GM12878 (cell line): ENCODE results near the gene PCDHAC2. TPM values are rescaled to one million over a fixed set of nuclear protein-coding genes. Genes with fewer than 3 reads are reported as not detected.

Source experiments
- ATAC-seq: fragments of 200-7000 bp; cut with Tn5 transposase; 3 replicates; pipeline ENCODE4 v1.9.1; 2020; ENCODE audit warnings: mild to moderate bottlenecking, moderate library complexity
- BruUV-seq: library from RNA; stranded (reverse); fragments of 400-500 nt; replicated peaks from 2 replicates; lab custom pipeline; 2021; lab: Mats Ljungman, UMichigan
- CTCF ChIA-PET: fragments of 300-600 bp; sonication (Branson Sonifier 250); formaldehyde crosslinking; extraction: SDS; loops from one replicate; lab custom pipeline; 2021; ENCODE audit warnings: inconsistent platforms; lab: Yijun Ruan, JAX
- POLR2A ChIA-PET: fragments of 350-600 bp; formaldehyde crosslinking; extraction: SDS; loops from one replicate; lab custom pipeline; 2021; ENCODE audit warnings: inconsistent platforms; lab: Charles Lee
- RAD21 ChIA-PET: fragments of 300-600 bp; sonication (Branson Sonifier 250); formaldehyde crosslinking; loops from one replicate; lab custom pipeline; 2023; ENCODE audit warnings: antibody characterized with exemption; ENCODE audit not compliant: unreplicated experiment; lab: Charles Lee
- SMC1A ChIA-PET: fragments of 300-600 bp; sonication (Branson Sonifier 250); formaldehyde crosslinking; loops from one replicate; lab custom pipeline; 2023; ENCODE audit not compliant: unreplicated experiment, uncharacterized antibody; lab: Charles Lee
- DNase-seq: peaks from one replicate; pipeline ENCODE4 v3.0.0-alpha.2; 2011; ENCODE audit warnings: low read depth, low spot score
- FAIRE-seq: peaks from 3 replicates; lab custom pipeline; 2011; peaks lifted over from hg19 to GRCh38; lab: Jason Lieb, UNC
- H2AFZ ChIP-seq: 2 replicates; pipeline ENCODE4 v1.6.0; 2011; ENCODE audit warnings: low read depth, low read length, control low read depth; ENCODE audit not compliant: control insufficient read depth
- H3K27ac ChIP-seq: 2 replicates; pipeline ENCODE4 v1.5.1; 2011; ENCODE audit warnings: control low read depth; ENCODE audit not compliant: control insufficient read depth, insufficient read depth
- H3K27me3 ChIP-seq, 2 experiments: replicated peaks in 1 of 2; 2 replicates each; pipeline versions ENCODE4 v1.6.0 to v1.6.1; 2011; ENCODE audit warnings: low read length in 1 of 2; ENCODE audit not compliant: control insufficient read depth in 2 of 2, insufficient read depth in 2 of 2
- H3K36me3 ChIP-seq, 2 experiments: 2 replicates each; pipeline ENCODE4 v1.5.1; 2011; ENCODE audit warnings: low read length in 1 of 2; ENCODE audit not compliant: control insufficient read depth in 2 of 2, insufficient read depth in 2 of 2
- H3K4me1 ChIP-seq: 2 replicates; pipeline ENCODE4 v1.6.1; 2011; ENCODE audit warnings: mild to moderate bottlenecking, low read length, moderate library complexity, mixed read lengths; ENCODE audit not compliant: control insufficient read depth, insufficient read depth
- H3K4me2 ChIP-seq: 2 replicates; pipeline ENCODE4 v1.6.0; 2011; ENCODE audit warnings: control low read depth; ENCODE audit not compliant: control insufficient read depth, insufficient read depth
- H3K4me3 ChIP-seq: fragments of 200-600 bp; sonication (generic); 2 replicates; pipeline ENCODE4 v1.5.1; 2016
- H3K79me2 ChIP-seq: 2 replicates; pipeline ENCODE4 v1.6.0; 2011; ENCODE audit warnings: low read length; ENCODE audit not compliant: control insufficient read depth, insufficient read depth
- H3K9ac ChIP-seq: 2 replicates; pipeline ENCODE4 v1.8.0; 2011; ENCODE audit warnings: low read length, control low read depth, mixed read lengths; ENCODE audit not compliant: control insufficient read depth, insufficient read depth
- H3K9me3 ChIP-seq: replicated peaks from 3 replicates; pipeline ENCODE4 v1.5.1; 2011; ENCODE audit warnings: mild to moderate bottlenecking, low read length; ENCODE audit not compliant: control insufficient read depth, insufficient read depth
- H4K20me1 ChIP-seq: 2 replicates; pipeline ENCODE4 v1.6.0; 2011; ENCODE audit not compliant: control insufficient read depth, insufficient read depth
- CHD2 ChIP-seq: IDR thresholded peaks from 2 replicates; pipeline ENCODE4 v1.6.1; 2011; ENCODE audit warnings: low read depth, low read length, improper control_type of control experiment, borderline replicate concordance
- HCFC1 ChIP-seq: fragments of 150-350 bp; IDR thresholded peaks from 2 replicates; pipeline ENCODE4 v1.6.1; 2014; ENCODE audit warnings: low read length
- IKZF1 ChIP-seq: fragments of 450-650 bp; conservative IDR thresholded peaks from 2 replicates; pipeline ENCODE4 v1.6.1; 2017; ENCODE audit warnings: antibody characterized with exemption, mild to moderate bottlenecking
- IRF4 ChIP-seq: IDR thresholded peaks from 2 replicates; pipeline ENCODE4 v1.6.1; 2011; ENCODE audit warnings: low read depth, low read length
- PKNOX1 ChIP-seq: fragments of 450-650 bp; IDR thresholded peaks from 2 replicates; pipeline ENCODE4 v1.6.1; 2016; ENCODE audit warnings: mild to moderate bottlenecking
- SREBF2 ChIP-seq: IDR thresholded peaks from 2 replicates; pipeline ENCODE4 v1.6.1; 2012; ENCODE audit warnings: mild to moderate bottlenecking, low read length
- TAF1 ChIP-seq: IDR thresholded peaks from 2 replicates; pipeline ENCODE4 v1.6.1; 2011; ENCODE audit warnings: mild to moderate bottlenecking, low read depth, low read length, borderline replicate concordance
- TCF7 ChIP-seq: IDR thresholded peaks from 2 replicates; pipeline ENCODE4 v1.6.1; 2014; ENCODE audit warnings: antibody characterized with exemption, borderline replicate concordance
- ZNF217 ChIP-seq: fragments of 450-650 bp; IDR thresholded peaks from 2 replicates; pipeline ENCODE4 v1.6.1; 2017; ENCODE audit warnings: antibody characterized with exemption, mild to moderate bottlenecking
- WGBS: methylation state at CpG from one replicate; pipeline ENCODE4 v1.1.6; 2016; ENCODE audit warnings: low lambda C conversion rate; ENCODE audit not compliant: insufficient replicate concordance, insufficient coverage; ENCODE audit errors: missing lambda C conversion rate; 5-methylcytosine and 5-hydroxymethylcytosine counted together
- in situ Hi-C: fragments of 300-500 bp; cut with MboI; formaldehyde crosslinking; loops from 9 replicates; pipeline ENCODE4 v1.14.3; 2018; ENCODE audit warnings: mixed read lengths
- intact Hi-C: fragments of 100-400 bp; cut with micrococcal nuclease; formaldehyde crosslinking; loops from one replicate; pipeline ENCODE4 v1.14.2; 2022; ENCODE audit not compliant: unreplicated experiment
- polyA plus RNA-seq, 11 experiments: library from polyadenylated mRNA; depleted of rRNA in 4 of 11; unstranded in 6 of 11; stranded (reverse) in 5 of 11; fragments of >200 nt; fragmentation: Nextera tagmentation in 4 of 11; fragmentation: Illumina TruSeq in 1 of 11; extraction: Ambion mirVana in 4 of 11; extraction: Trizol in 1 of 11; gene quantifications; 1 replicate in 1 of 11; 2 replicates in 10 of 11; pipeline versions ENCODE4 v1.2.1 to v1.2.3, GENCODE V29; 2011 to 2016; ENCODE audit warnings: inconsistent platforms in 2 of 11, missing spikeins in 2 of 11, low read depth in 1 of 11
- total RNA-seq, 4 experiments: library from RNA; depleted of rRNA in 3 of 4; stranded (reverse); fragments of >200 nt in 3 of 4; fragmentation: Illumina TruSeq in 1 of 4; extraction: Trizol in 1 of 4; gene quantifications; 2 replicates each; pipeline versions ENCODE4 v1.2.1 to v1.2.3, GENCODE V29; 2013 to 2021
- TF ChIP-seq, protein P1 (sequence below): IDR thresholded peaks from 2 replicates; pipeline ENCODE4 v1.6.1; 2012; ENCODE audit warnings: low read depth, low read length, improper control_type of control experiment

Gene PCDHAC2
- total and polyA plus RNA-seq, 10 of the 15 experiments (the other 5 are each of a cell fraction or from before 2014, with no cell fraction given), result 0.06 TPM; not detected in 9

DNA sequence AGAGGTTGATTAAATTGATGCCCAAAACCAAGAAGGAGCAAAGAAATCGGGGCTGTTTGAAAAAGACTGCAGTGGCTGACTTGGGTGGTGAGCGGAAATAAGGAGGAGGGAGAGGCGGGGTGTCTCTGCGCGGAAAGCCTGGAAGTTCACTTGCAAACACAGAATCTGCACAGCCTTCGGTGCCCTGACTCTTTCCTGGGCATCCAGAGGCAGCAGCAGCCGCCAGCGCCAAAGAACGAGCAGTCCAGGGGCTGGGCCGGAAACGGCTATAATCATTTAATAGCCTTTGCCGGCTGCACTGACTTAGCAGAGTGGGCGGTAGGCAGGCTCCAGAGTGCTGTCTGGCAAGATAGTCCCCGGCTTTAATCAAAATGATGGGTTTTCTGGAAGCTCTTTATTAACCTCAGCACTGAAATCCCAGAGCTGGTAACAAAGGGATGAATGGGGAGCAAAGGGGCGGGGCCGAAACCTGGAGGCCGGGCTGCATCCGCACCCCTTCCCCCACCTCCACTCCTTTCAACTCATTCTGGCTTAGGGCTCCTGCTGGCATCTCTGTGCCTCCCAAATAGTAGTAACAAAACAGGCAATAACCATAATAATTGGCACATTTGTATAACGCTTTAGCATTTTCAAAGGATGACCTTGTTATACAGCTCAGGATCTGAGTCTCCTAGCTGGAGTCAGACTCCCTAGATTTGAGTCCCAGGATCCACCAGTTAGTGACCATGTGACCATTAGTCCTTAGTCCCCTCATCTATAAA lies 35.7 kb downstream of the PCDHAC2 start:
- Histone ChIP-seq H3K27ac (no peak overlapping the region), H3K9me3 (no peaks in the 10 kb centered on the region)
- RAD21 ChIA-PET, result no interaction called here
- 23% methylated on average over 19 of the region's 19 CpGs for WGBS
- intact Hi-C loops, result no loop called here
- no peak for DNase-seq
- FAIRE-seq, result no peak
- TF ChIP-seq PKNOX1 (no peak), SREBF2 (no peak), CHD2 (no peak), TAF1 (no peak)
- TF ChIP-seq, all 136 proteins: peak for 0
- Histone ChIP-seq H3K9ac (no peak overlapping the region), H2AFZ (no peak overlapping the region), H3K4me1 (no peaks in the 10 kb centered on the region), H3K27me3 (no peaks in the 10 kb centered on the region), H3K4me2 (no peak overlapping the region), H3K36me3 (no peaks in the 10 kb centered on the region), H3K79me2 (no peaks in the 10 kb centered on the region), H3K4me3 (no peak overlapping the region), H4K20me1 (no peaks in the 10 kb centered on the region)
- ChIA-PET CTCF (no interaction called here), POLR2A (no interaction called here), SMC1A (no interaction called here)
- ATAC-seq, result no peak
- BruUV-seq, result no TSS peak
- in situ Hi-C loops, result no loop called here

GRCh38 chr5:141002605-141002965 lies 36.3 kb downstream of the PCDHAC2 start:
- intact Hi-C loops, result no loop called here
- ATAC-seq (no peak), FAIRE-seq (no peak), DNase-seq (no peak)
- H3K9ac ChIP-seq, result no peak overlapping the region
- 62% methylated on average over 3 of the region's 3 CpGs for WGBS
- ChIA-PET SMC1A (no interaction called here), POLR2A (no interaction called here), RAD21 (no interaction called here), CTCF (no interaction called here)
- no peaks in the 10 kb centered on the region for H3K9me3 ChIP-seq
- no peak overlapping the region for H3K4me2 ChIP-seq
- no peaks in the 10 kb centered on the region for H3K79me2 ChIP-seq
- in situ Hi-C loops, result no loop called here
- TF ChIP-seq TCF7, result no peak
- TF ChIP-seq IRF4, result no peak
- no peak for TF ChIP-seq ZNF217
- TF ChIP-seq, protein P1, sequence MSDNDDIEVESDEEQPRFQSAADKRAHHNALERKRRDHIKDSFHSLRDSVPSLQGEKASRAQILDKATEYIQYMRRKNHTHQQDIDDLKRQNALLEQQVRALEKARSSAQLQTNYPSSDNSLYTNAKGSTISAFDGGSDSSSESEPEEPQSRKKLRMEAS, result no peak
- no peak for TF ChIP-seq IKZF1
- TF ChIP-seq HCFC1, result no peak
- no peaks in the 10 kb centered on the region for H3K36me3 ChIP-seq
- no peaks in the 10 kb centered on the region for H4K20me1 ChIP-seq
- BruUV-seq, result no TSS peak
- H2AFZ ChIP-seq, result no peak overlapping the region
- H3K27ac ChIP-seq, result no peak overlapping the region
- no peak overlapping the region for H3K4me3 ChIP-seq
- no peaks in the 10 kb centered on the region for H3K27me3 ChIP-seq
- H3K4me1 ChIP-seq, result no peaks in the 10 kb centered on the region
